GM23338 (cell line): Measurements from ENCODE around the gene TTC13. TPM values are rescaled to one million over a fixed set of nuclear protein-coding genes. Genes with fewer than 3 reads are reported as not detected.

Experiments
- ATAC-seq: fragments of 200-7000 bp; cut with Tn5 transposase; 3 replicates; pipeline ENCODE4 v1.9.1; 2020
- DNase-seq: peaks from one replicate; pipeline ENCODE4 v3.0.0-alpha.2; 2015; ENCODE audit warnings: low spot score
- H2AFZ ChIP-seq: fragments of 200-600 bp; sonication (generic); 2 replicates; pipeline ENCODE4 v1.8.0; 2016; ENCODE audit warnings: antibody characterized with exemption, mild to moderate bottlenecking, moderate library complexity
- H3F3A ChIP-seq: fragments of 200-600 bp; sonication (generic); replicated peaks from 2 replicates; pipeline ENCODE4 v1.8.0; 2017; ENCODE audit warnings: antibody characterized with exemption, mixed run types, low read depth
- H3K27ac ChIP-seq: fragments of 200-600 bp; sonication (generic); 2 replicates; pipeline ENCODE4 v1.6.1; 2016; ENCODE audit warnings: low read depth
- H3K27me3 ChIP-seq: fragments of 200-600 bp; sonication (generic); 2 replicates; pipeline ENCODE4 v1.8.0; 2016; ENCODE audit warnings: mild to moderate bottlenecking, mixed run types, moderate library complexity; ENCODE audit not compliant: insufficient read depth
- H3K36me3 ChIP-seq: fragments of 200-600 bp; sonication (generic); 2 replicates; pipeline ENCODE4 v1.8.0; 2016; ENCODE audit warnings: mild to moderate bottlenecking; ENCODE audit not compliant: insufficient read depth
- H3K4me1 ChIP-seq: fragments of 200-600 bp; sonication (generic); 2 replicates; pipeline ENCODE4 v1.8.0; 2016; ENCODE audit warnings: mild to moderate bottlenecking, moderate library complexity; ENCODE audit not compliant: insufficient read depth
- H3K4me2 ChIP-seq: fragments of 200-600 bp; sonication (generic); 2 replicates; pipeline ENCODE4 v1.7.1; 2017; ENCODE audit warnings: mixed run types
- H3K4me3 ChIP-seq: fragments of 200-600 bp; sonication (generic); 2 replicates; pipeline ENCODE4 v1.6.1; 2016; ENCODE audit warnings: mixed run types
- H3K79me2 ChIP-seq: fragments of 200-600 bp; sonication (generic); replicated peaks from 2 replicates; pipeline ENCODE4 v1.8.0; 2017; ENCODE audit warnings: mild to moderate bottlenecking; ENCODE audit not compliant: insufficient read depth
- H3K9me2 ChIP-seq: fragments of 200-600 bp; sonication (generic); 2 replicates; pipeline ENCODE4 v1.8.0; 2017; ENCODE audit not compliant: insufficient read depth
- H4K20me1 ChIP-seq: fragments of 200-600 bp; sonication (generic); replicated peaks from 2 replicates; pipeline ENCODE4 v1.8.0; 2017; ENCODE audit warnings: mild to moderate bottlenecking; ENCODE audit not compliant: insufficient read depth
- H3K27ac Mint-ChIP-seq: 2 replicates; pipeline ENCODE4 v1.8.0; 2020; ENCODE audit warnings: inconsistent platforms, mild to moderate bottlenecking, moderate library complexity, mixed read lengths
- H3K27me3 Mint-ChIP-seq: 3 replicates; pipeline ENCODE4 v1.8.0; 2022; ENCODE audit warnings: low read depth, mild to moderate bottlenecking, moderate library complexity, mixed read lengths, inconsistent platforms; ENCODE audit not compliant: insufficient read depth, poor library complexity
- H3K36me3 Mint-ChIP-seq: 3 replicates; pipeline ENCODE4 v1.8.0; 2021; ENCODE audit warnings: low read depth, mild to moderate bottlenecking, inconsistent platforms, moderate library complexity, mixed read lengths
- H3K4me1 Mint-ChIP-seq: 3 replicates; pipeline ENCODE4 v1.8.0; 2020; ENCODE audit warnings: mild to moderate bottlenecking, inconsistent platforms, mixed read lengths
- H3K4me3 Mint-ChIP-seq: 3 replicates; pipeline ENCODE4 v1.8.0; 2021; ENCODE audit warnings: moderate library complexity, mild to moderate bottlenecking, inconsistent platforms, mixed read lengths
- H3K9me3 Mint-ChIP-seq: 3 replicates; pipeline ENCODE4 v1.8.0; 2020; ENCODE audit warnings: moderate library complexity, mild to moderate bottlenecking, inconsistent platforms, mixed read lengths
- CREB1 ChIP-seq: fragments of 250-450 bp; sonication (Bioruptor Pico); IDR thresholded peaks from 2 replicates; pipeline ENCODE4 v1.5.0; 2020; ENCODE audit warnings: low read depth, mild to moderate bottlenecking, moderate library complexity
- EZH2 ChIP-seq: fragments of 200-600 bp; sonication (generic); IDR thresholded peaks from one replicate; pipeline ENCODE4 v1.8.0; 2017; ENCODE audit warnings: antibody characterized with exemption, mild to moderate bottlenecking, low read depth; ENCODE audit not compliant: unreplicated experiment
- EZH2phosphoT487 ChIP-seq: fragments of 200-600 bp; sonication (generic); IDR thresholded peaks from one replicate; pipeline ENCODE4 v1.8.1; 2018; ENCODE audit warnings: antibody characterized with exemption; ENCODE audit not compliant: unreplicated experiment
- NANOG ChIP-seq: IDR thresholded peaks from 2 replicates; pipeline ENCODE4 v1.6.1; 2016; ENCODE audit warnings: antibody characterized with exemption, borderline replicate concordance
- POLR2AphosphoS5 ChIP-seq: IDR thresholded peaks from 2 replicates; pipeline ENCODE4 v1.6.1; 2016; ENCODE audit warnings: antibody characterized with exemption, low read depth
- STAT1 ChIP-seq: IDR thresholded peaks from one replicate; pipeline ENCODE4 v1.6.1; 2016; ENCODE audit warnings: antibody characterized with exemption; ENCODE audit not compliant: unreplicated experiment
- ZNF114 ChIP-seq: fragments of 250-450 bp; sonication (Bioruptor Pico); IDR thresholded peaks from 2 replicates; pipeline ENCODE4 v1.5.0; 2020; ENCODE audit warnings: mild to moderate bottlenecking, moderate library complexity
- ZNF331 ChIP-seq: fragments of 250-450 bp; sonication (Bioruptor Pico); IDR thresholded peaks from 2 replicates; pipeline ENCODE4 v1.5.0; 2020; ENCODE audit warnings: low read depth, mild to moderate bottlenecking, moderate library complexity
- polyA plus RNA-seq: library from polyadenylated mRNA; unstranded; fragments of >200 nt; fragmentation: Nextera tagmentation; extraction: Ambion mirVana; gene quantifications from 2 replicates; pipeline ENCODE4 v1.2.1, GENCODE V29; 2016
- total RNA-seq: library from RNA; depleted of rRNA; stranded (reverse); fragments of >200 nt; shearing (Covaris generic); gene quantifications from 2 replicates; pipeline ENCODE4 v1.2.3, GENCODE V29; 2014
- TF ChIP-seq, protein P1 (sequence below): IDR thresholded peaks from 2 replicates; pipeline ENCODE4 v1.6.1; 2016; ENCODE audit warnings: antibody characterized with exemption
- TF ChIP-seq, protein P2 (sequence below): fragments of 250-450 bp; sonication (Bioruptor Pico); IDR thresholded peaks from 2 replicates; pipeline ENCODE4 v1.5.0; 2020; ENCODE audit warnings: mild to moderate bottlenecking, moderate library complexity
- TF ChIP-seq, protein P3 (sequence below), 2 experiments: fragments of 200-600 bp in 1 of 2; sonication (generic) in 1 of 2; conservative IDR thresholded peaks; 2 replicates each; pipeline versions ENCODE4 v1.5.1 to v1.6.1; 2016 to 2017; ENCODE audit warnings: antibody characterized with exemption in 2 of 2, low read depth in 2 of 2, mild to moderate bottlenecking in 2 of 2, moderate library complexity in 1 of 2
- TF ChIP-seq, protein P4 (sequence below): IDR thresholded peaks from one replicate; pipeline ENCODE4 v1.6.1; 2018; ENCODE audit warnings: antibody characterized with exemption; ENCODE audit not compliant: unreplicated experiment

TTC13 gene
- total and polyA plus RNA-seq, 2 experiments from 2014 or later: 3.8 to 9.4 TPM

DNA sequence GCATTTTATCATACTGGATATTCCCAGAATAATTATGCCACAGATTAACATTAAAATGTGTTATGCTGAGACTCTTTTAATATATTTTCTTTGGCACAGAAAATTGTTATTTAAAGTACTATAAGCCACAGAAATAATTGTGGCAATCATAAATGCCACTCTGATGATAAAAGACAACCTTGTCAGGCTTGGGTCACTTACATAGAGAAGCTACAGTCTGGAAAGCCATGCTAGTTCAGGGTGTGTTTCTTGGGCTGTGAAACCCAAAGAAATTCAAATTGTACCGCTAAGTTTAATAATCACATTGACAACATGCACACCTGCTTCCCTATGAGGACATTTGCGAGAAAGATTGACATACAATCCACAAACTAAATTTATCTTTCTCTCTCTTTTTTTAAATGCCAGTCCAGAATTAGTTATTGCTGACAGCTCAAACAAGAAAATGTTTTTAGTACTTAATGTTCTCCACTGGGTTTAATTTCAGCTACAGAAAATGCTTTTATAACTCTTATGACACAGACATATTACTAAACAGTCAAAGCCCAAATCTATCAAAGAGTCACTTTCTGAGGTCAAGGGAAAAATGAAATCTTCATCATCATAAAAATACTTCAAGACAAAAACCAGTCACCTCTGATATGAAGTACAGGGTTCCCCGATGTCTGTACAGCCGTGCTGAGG, 38.7 kb downstream of the TTC13 start:
- Histone ChIP-seq H4K20me1 (peaks cover 3% of the 10 kb centered on the region), H3K27ac (no peak overlapping the region), H3K79me2 (no peaks in the 10 kb centered on the region), H3K36me3 (no peaks in the 10 kb centered on the region), H3K9me2 (no peaks in the 10 kb centered on the region), H3K27me3 (no peaks in the 10 kb centered on the region), H3K4me1 (no peaks in the 10 kb centered on the region), H2AFZ (no peak overlapping the region), H3K4me2 (no peak overlapping the region), H3F3A (no peaks in the 10 kb centered on the region), H3K4me3 (no peak overlapping the region)
- H3K27me3 Mint-ChIP-seq: peaks cover 1% of the 10 kb centered on the region
- H3K27ac Mint-ChIP-seq: no peak overlapping the region
- H3K9me3 Mint-ChIP-seq: no peaks in the 10 kb centered on the region
- ATAC-seq (no peak), DNase-seq (no peak)
- TF ChIP-seq, protein P1, sequence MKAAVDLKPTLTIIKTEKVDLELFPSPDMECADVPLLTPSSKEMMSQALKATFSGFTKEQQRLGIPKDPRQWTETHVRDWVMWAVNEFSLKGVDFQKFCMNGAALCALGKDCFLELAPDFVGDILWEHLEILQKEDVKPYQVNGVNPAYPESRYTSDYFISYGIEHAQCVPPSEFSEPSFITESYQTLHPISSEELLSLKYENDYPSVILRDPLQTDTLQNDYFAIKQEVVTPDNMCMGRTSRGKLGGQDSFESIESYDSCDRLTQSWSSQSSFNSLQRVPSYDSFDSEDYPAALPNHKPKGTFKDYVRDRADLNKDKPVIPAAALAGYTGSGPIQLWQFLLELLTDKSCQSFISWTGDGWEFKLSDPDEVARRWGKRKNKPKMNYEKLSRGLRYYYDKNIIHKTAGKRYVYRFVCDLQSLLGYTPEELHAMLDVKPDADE: no peak
- TF ChIP-seq ZNF114 (CRISPR knock-in tag) (no peak), EZH2 (no peak), ZNF331 (no peak), STAT1 (no peak), CREB1 (CRISPR knock-in tag) (no peak), POLR2AphosphoS5 (no peak), EZH2phosphoT487 (no peak), NANOG (no peak)
- TF ChIP-seq, protein P2, sequence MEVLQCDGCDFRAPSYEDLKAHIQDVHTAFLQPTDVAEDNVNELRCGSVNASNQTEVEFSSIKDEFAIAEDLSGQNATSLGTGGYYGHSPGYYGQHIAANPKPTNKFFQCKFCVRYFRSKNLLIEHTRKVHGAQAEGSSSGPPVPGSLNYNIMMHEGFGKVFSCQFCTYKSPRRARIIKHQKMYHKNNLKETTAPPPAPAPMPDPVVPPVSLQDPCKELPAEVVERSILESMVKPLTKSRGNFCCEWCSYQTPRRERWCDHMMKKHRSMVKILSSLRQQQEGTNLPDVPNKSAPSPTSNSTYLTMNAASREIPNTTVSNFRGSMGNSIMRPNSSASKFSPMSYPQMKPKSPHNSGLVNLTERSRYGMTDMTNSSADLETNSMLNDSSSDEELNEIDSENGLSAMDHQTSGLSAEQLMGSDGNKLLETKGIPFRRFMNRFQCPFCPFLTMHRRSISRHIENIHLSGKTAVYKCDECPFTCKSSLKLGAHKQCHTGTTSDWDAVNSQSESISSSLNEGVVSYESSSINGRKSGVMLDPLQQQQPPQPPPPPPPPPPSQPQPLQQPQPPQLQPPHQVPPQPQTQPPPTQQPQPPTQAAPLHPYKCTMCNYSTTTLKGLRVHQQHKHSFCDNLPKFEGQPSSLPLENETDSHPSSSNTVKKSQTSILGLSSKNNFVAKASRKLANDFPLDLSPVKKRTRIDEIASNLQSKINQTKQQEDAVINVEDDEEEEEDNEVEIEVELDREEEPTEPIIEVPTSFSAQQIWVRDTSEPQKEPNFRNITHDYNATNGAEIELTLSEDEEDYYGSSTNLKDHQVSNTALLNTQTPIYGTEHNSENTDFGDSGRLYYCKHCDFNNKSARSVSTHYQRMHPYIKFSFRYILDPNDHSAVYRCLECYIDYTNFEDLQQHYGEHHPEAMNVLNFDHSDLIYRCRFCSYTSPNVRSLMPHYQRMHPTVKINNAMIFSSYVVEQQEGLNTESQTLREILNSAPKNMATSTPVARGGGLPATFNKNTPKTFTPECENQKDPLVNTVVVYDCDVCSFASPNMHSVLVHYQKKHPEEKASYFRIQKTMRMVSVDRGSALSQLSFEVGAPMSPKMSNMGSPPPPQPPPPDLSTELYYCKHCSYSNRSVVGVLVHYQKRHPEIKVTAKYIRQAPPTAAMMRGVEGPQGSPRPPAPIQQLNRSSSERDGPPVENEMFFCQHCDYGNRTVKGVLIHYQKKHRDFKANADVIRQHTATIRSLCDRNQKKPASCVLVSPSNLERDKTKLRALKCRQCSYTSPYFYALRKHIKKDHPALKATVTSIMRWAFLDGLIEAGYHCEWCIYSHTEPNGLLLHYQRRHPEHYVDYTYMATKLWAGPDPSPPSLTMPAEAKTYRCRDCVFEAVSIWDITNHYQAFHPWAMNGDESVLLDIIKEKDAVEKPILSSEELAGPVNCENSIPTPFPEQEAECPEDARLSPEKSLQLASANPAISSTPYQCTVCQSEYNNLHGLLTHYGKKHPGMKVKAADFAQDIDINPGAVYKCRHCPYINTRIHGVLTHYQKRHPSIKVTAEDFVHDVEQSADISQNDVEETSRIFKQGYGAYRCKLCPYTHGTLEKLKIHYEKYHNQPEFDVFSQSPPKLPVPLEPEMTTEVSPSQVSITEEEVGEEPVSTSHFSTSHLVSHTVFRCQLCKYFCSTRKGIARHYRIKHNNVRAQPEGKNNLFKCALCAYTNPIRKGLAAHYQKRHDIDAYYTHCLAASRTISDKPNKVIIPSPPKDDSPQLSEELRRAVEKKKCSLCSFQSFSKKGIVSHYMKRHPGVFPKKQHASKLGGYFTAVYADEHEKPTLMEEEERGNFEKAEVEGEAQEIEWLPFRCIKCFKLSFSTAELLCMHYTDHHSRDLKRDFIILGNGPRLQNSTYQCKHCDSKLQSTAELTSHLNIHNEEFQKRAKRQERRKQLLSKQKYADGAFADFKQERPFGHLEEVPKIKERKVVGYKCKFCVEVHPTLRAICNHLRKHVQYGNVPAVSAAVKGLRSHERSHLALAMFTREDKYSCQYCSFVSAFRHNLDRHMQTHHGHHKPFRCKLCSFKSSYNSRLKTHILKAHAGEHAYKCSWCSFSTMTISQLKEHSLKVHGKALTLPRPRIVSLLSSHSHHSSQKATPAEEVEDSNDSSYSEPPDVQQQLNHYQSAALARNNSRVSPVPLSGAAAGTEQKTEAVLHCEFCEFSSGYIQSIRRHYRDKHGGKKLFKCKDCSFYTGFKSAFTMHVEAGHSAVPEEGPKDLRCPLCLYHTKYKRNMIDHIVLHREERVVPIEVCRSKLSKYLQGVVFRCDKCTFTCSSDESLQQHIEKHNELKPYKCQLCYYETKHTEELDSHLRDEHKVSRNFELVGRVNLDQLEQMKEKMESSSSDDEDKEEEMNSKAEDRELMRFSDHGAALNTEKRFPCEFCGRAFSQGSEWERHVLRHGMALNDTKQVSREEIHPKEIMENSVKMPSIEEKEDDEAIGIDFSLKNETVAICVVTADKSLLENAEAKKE (CRISPR knock-in tag): no peak
- TF ChIP-seq, protein P3, sequence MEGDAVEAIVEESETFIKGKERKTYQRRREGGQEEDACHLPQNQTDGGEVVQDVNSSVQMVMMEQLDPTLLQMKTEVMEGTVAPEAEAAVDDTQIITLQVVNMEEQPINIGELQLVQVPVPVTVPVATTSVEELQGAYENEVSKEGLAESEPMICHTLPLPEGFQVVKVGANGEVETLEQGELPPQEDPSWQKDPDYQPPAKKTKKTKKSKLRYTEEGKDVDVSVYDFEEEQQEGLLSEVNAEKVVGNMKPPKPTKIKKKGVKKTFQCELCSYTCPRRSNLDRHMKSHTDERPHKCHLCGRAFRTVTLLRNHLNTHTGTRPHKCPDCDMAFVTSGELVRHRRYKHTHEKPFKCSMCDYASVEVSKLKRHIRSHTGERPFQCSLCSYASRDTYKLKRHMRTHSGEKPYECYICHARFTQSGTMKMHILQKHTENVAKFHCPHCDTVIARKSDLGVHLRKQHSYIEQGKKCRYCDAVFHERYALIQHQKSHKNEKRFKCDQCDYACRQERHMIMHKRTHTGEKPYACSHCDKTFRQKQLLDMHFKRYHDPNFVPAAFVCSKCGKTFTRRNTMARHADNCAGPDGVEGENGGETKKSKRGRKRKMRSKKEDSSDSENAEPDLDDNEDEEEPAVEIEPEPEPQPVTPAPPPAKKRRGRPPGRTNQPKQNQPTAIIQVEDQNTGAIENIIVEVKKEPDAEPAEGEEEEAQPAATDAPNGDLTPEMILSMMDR (conservative IDR thresholded peaks at IDR 0.05; ENCODE audit: low read depth in 2 of 2): no peak
- TF ChIP-seq, protein P4, sequence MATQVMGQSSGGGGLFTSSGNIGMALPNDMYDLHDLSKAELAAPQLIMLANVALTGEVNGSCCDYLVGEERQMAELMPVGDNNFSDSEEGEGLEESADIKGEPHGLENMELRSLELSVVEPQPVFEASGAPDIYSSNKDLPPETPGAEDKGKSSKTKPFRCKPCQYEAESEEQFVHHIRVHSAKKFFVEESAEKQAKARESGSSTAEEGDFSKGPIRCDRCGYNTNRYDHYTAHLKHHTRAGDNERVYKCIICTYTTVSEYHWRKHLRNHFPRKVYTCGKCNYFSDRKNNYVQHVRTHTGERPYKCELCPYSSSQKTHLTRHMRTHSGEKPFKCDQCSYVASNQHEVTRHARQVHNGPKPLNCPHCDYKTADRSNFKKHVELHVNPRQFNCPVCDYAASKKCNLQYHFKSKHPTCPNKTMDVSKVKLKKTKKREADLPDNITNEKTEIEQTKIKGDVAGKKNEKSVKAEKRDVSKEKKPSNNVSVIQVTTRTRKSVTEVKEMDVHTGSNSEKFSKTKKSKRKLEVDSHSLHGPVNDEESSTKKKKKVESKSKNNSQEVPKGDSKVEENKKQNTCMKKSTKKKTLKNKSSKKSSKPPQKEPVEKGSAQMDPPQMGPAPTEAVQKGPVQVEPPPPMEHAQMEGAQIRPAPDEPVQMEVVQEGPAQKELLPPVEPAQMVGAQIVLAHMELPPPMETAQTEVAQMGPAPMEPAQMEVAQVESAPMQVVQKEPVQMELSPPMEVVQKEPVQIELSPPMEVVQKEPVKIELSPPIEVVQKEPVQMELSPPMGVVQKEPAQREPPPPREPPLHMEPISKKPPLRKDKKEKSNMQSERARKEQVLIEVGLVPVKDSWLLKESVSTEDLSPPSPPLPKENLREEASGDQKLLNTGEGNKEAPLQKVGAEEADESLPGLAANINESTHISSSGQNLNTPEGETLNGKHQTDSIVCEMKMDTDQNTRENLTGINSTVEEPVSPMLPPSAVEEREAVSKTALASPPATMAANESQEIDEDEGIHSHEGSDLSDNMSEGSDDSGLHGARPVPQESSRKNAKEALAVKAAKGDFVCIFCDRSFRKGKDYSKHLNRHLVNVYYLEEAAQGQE: no peak
- no peaks in the 10 kb centered on the region for H3K4me1 Mint-ChIP-seq
- H3K36me3 Mint-ChIP-seq: no peaks in the 10 kb centered on the region
- no peak overlapping the region for H3K4me3 Mint-ChIP-seq
